ENCODE measurements around the gene GPI.
A peak's percentile ranks its signal among the peaks of the same experiment; 100 is the strongest.
"Not testable (repeated sequence)": the region's sequence is repeated elsewhere in the genome, so short reads cannot be mapped to it uniquely, and the experiment has no call there.

Gene GPI

GRCh38 chr19:34343751-34344150 lies 21.2 kb upstream of the GPI start:
- DNase-seq: no peak

- DNase-seq: no peak
Measured at GRCh38 chr19:34345947-34346351, 19.0 kb upstream of the GPI start.

GRCh38 chr19:34347561-34348165 lies 17.3 kb upstream of the GPI start:
- no peak for DNase-seq

GRCh38 chr19:34348899-34349487 lies 16.0 kb upstream of the GPI start:
- DNase-seq: no peak

- DNase-seq: no peak
Measured at GRCh38 chr19:34350161-34350561, 14.8 kb upstream of the GPI start.

- DNase-seq: no peak
Measured at GRCh38 chr19:34351382-34351826, 13.6 kb upstream of the GPI start.

- DNase-seq: peak; percentile 67
Measured at GRCh38 chr19:34353546-34353945, 11.4 kb upstream of the GPI start.

GRCh38 chr19:34355201-34355600 lies 9.8 kb upstream of the GPI start:
- DNase-seq: no peak

GRCh38 chr19:34356875-34357274 lies 8.1 kb upstream of the GPI start:
- DNase-seq: no peak

GRCh38 chr19:34357431-34357830 lies 7.6 kb upstream of the GPI start:
- no peak for DNase-seq

GRCh38 chr19:34359140-34359953 lies 5.6 kb upstream of the GPI start:
- DNase-seq: peak; percentile 95

GRCh38 chr19:34359954-34360315 lies 5.1 kb upstream of the GPI start:
- no peak for DNase-seq

GRCh38 chr19:34360354-34360909 lies 4.6 kb upstream of the GPI start:
- no peak for DNase-seq

- DNase-seq: no peak
Measured at GRCh38 chr19:34362679-34363069, 2.3 kb upstream of the GPI start.

GRCh38 chr19:34363094-34363493 lies 1.9 kb upstream of the GPI start:
- no peak for DNase-seq

- DNase-seq: no peak
Measured at GRCh38 chr19:34363930-34364329, 1.1 kb upstream of the GPI start.

- DNase-seq: no peak
Measured at GRCh38 chr19:34364462-34364829, 550 bp upstream of the GPI start.

- DNase-seq: no peak
Measured at GRCh38 chr19:34365463-34366401, 736 bp downstream of the GPI start.

- DNase-seq: no peak
Measured at GRCh38 chr19:34366738-34367623, 2.0 kb downstream of the GPI start.

- no peak for DNase-seq
Measured at GRCh38 chr19:34367624-34367957, 2.6 kb downstream of the GPI start.

- no peak for DNase-seq
Measured at GRCh38 chr19:34368338-34368737, 3.3 kb downstream of the GPI start.

- not testable (repeated sequence) for DNase-seq
Measured at GRCh38 chr19:34369166-34369565, 4.2 kb downstream of the GPI start.

All from SHP77 treated with DMSO at 0.1 percent for 48 hours (cell line).